D721Med (cell line): ENCODE data around the gene PHACTR1.

Experiments used
- DNase-seq: peaks from one replicate; pipeline ENCODE4 v3.0.0; 2011; ENCODE audit warnings: low spot score; ENCODE audit not compliant: insufficient read length
- FAIRE-seq: peaks from 2 replicates; lab custom pipeline; 2011; peaks lifted over from hg19 to GRCh38; lab: Jason Lieb, UNC
- TF ChIP-seq, protein P1 (sequence below): IDR thresholded peaks from 2 replicates; pipeline ENCODE4 v1.5.1; 2012; ENCODE audit warnings: mild to moderate bottlenecking, control low read depth; ENCODE audit not compliant: insufficient read depth; ENCODE audit errors: missing control alignments

PHACTR1 gene

DNA sequence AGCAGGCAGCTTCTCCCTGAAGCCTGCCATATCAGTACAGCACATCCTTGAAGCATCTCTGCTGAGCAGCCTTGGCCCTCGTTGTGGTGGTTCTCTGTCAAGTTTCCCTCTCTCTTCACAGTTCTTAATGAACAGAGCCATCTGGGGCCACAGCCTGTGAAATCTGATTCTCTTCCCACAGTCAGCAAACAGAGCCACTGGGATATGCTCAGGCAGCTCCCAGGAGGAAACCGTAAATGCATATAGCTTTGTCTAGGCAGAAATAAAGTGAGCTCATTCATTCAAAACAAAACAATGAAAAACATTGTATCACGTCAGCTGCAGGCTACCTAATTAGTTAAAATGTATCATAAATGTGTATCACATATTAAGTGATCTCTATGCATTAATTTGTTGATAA, 531.5 kb downstream of the PHACTR1 start:
- TF ChIP-seq, protein P1, sequence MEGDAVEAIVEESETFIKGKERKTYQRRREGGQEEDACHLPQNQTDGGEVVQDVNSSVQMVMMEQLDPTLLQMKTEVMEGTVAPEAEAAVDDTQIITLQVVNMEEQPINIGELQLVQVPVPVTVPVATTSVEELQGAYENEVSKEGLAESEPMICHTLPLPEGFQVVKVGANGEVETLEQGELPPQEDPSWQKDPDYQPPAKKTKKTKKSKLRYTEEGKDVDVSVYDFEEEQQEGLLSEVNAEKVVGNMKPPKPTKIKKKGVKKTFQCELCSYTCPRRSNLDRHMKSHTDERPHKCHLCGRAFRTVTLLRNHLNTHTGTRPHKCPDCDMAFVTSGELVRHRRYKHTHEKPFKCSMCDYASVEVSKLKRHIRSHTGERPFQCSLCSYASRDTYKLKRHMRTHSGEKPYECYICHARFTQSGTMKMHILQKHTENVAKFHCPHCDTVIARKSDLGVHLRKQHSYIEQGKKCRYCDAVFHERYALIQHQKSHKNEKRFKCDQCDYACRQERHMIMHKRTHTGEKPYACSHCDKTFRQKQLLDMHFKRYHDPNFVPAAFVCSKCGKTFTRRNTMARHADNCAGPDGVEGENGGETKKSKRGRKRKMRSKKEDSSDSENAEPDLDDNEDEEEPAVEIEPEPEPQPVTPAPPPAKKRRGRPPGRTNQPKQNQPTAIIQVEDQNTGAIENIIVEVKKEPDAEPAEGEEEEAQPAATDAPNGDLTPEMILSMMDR = no peak
- DNase-seq (no peak), FAIRE-seq (no peak)

DNA sequence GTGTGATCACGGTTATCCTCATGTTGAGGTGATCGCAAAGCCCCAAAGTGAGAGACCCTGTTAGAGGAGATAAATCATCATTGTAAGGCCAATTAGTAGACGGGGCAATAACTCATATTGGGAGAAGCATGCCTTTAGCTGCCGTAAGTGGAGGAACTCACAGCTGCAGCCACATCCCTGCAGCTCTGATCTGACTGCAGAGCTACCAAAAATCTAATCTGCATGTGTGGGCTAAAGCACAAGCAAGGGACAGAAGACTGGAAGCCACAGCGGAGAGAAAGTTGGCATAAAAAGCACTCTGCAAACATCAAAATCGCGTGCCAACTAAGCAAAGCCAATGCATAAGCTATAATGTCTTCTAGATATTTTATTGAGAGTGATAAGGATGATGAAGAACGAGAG, 532.0 kb downstream of the PHACTR1 start:
- TF ChIP-seq, protein P1 = no peak
- FAIRE-seq = no peak
- no peak for DNase-seq

DNA sequence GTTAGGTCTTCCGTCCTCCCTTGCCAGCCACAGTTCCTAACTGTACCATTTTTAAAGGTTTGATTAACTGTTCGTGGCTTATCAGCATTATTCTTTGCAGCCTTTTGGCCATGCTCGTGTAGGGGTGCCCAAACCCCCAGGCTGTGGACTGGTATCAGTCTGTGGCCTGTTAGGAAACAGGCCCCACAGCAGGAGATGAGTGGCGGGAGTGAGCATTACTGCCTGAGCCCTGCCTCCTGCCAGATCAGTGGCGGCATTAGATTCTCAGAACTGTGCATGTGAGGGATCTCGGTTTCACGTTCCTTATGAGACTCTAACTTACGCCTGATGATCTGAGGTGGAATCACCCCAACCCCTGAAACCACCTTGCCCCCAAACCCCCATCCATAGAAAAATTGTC, 532.4 kb downstream of the PHACTR1 start:
- FAIRE-seq (no peak), DNase-seq (no peak)
- TF ChIP-seq, protein P1 = no peak

DNA sequence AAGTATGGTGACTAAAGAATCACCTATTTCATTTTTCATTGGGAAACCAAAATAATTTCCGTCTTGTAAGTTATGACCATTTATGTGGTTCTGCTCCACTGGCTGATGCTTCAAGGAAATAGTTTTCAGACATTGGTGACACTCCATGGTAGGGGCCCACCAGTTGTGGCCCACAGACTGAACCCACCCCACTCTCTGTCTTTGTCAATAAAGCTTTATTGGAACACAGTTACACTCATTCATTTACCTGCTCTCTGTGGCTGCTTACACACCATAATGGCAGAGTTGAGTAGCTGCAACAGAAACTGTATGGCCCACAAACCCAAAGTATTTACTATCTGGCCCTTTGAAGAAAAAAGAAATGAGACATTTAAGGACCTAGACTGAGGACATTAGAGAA, 533.2 kb downstream of the PHACTR1 start:
- TF ChIP-seq, protein P1 = no peak
- no peak for DNase-seq
- no peak for FAIRE-seq

DNA sequence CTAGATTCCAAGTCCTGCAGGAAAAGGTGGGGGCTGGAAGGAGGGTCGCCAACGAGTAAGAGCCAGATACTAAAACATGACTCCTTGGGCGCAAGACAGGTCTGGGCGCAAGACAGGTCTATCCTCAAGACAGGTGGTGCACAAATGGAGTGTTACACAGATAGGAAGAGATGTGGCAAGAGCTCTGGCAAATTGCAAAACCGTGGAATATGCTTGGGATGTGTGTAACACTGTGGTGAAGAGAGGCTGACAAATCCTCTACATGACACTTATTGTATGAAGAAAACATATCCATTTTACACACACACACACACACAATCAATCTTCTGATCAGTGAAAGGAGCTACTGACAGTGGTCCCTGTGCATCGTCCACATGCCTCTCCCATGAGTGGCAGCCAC, 534.1 kb downstream of the PHACTR1 start:
- DNase-seq (no peak), FAIRE-seq (no peak)
- TF ChIP-seq, protein P1 = no peak

DNA sequence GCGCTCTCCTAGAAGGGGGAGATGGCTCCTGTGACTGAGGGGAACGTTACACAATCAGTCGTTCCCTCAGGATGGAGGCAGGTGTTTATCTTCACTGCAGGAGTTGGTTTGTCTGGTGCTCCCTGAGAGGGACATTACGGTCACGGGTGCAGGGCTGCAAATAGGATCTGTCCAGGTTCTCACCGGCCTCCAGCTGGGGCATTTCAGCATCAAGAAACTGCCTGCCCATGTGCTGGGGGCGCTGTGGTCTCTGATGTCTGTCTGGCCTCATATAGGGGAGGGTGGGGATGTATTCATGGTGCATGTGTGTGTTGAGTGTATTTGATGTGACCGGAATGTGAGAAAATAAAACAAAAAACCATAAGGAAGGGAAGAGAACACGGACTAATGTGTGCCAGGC, 534.7 kb downstream of the PHACTR1 start:
- no peak for FAIRE-seq
- no peak for DNase-seq
- TF ChIP-seq, protein P1 = peak; percentile 3

DNA sequence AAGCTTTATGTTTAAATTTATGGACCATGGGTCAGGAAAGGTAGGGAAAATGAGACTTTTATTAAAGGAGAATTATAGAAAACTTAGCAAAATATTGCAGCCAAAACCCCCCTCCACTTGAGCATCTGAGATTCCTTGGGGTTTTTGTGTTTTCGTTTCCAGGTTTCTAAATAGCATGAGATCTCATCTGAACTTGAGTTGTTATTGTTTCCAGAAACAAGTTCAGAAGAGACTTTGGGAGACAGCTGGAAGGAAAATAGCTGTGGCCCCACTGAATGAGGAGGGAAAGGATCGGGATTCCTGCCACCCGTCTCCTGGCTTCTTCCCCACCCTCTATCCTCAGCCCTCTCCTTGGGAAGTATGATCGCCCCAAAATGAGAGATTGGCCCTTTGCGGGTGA, 536.2 kb downstream of the PHACTR1 start:
- TF ChIP-seq, protein P1 = no peak
- FAIRE-seq (no peak), DNase-seq (no peak)
